Upper lobe of left lung (tissue), 4 donors: ENCODE results near the gene ATP5PO.

Experiments used
- EP300 ChIP-seq, 4 donors: sonication (generic); formaldehyde crosslinking; IDR thresholded peaks; one replicate each; pipeline ENCODE4 v1.5.1; 2017; ENCODE audit warnings: antibody characterized with exemption in 4 of 4, control low read depth in 2 of 4
- POLR2A ChIP-seq, 4 donors: fragments of 450-650 bp; IDR thresholded peaks; one replicate each; pipeline ENCODE4 v1.5.1; 2016 to 2017; ENCODE audit warnings: antibody characterized with exemption in 4 of 4, mild to moderate bottlenecking in 2 of 4
- TF ChIP-seq, protein P1 (sequence below), 6 experiments: fragments of 450-650 bp in 4 of 6; fragments of 200-600 bp in 2 of 6; sonication (generic) in 2 of 6; IDR thresholded peaks; one replicate each; pipeline ENCODE4 v1.5.1; 2016 to 2019; ENCODE audit warnings: antibody characterized with exemption in 6 of 6

DNA sequence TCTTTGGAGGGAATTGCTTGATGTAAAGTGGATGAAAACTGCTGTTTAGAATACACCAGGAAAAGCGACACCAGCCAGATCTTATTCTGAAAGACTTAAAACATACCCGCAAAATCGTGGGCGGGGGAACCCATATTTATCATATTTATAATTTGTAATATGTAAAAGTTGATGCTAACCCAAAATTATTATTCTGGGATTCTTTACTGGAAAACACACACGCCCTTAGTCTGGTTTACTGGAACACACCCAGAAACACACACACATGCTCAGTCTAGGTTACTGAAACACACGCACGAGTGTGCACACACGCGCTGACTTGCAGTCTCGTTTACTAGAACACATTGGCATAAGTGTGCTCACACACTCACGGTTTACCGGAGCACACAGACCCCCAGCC is 32.5 kb downstream of the ATP5PO start:
- TF ChIP-seq, protein P1, sequence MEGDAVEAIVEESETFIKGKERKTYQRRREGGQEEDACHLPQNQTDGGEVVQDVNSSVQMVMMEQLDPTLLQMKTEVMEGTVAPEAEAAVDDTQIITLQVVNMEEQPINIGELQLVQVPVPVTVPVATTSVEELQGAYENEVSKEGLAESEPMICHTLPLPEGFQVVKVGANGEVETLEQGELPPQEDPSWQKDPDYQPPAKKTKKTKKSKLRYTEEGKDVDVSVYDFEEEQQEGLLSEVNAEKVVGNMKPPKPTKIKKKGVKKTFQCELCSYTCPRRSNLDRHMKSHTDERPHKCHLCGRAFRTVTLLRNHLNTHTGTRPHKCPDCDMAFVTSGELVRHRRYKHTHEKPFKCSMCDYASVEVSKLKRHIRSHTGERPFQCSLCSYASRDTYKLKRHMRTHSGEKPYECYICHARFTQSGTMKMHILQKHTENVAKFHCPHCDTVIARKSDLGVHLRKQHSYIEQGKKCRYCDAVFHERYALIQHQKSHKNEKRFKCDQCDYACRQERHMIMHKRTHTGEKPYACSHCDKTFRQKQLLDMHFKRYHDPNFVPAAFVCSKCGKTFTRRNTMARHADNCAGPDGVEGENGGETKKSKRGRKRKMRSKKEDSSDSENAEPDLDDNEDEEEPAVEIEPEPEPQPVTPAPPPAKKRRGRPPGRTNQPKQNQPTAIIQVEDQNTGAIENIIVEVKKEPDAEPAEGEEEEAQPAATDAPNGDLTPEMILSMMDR (IDR thresholded peaks at IDR 0.05): no peak
- no peak for TF ChIP-seq POLR2A (IDR thresholded peaks at IDR 0.05)
- TF ChIP-seq EP300 (IDR thresholded peaks at IDR 0.05): no peak
